GOT3 (cell line): ENCODE results near the gene RTCA.
"Not testable (repeated sequence)": the region's sequence is repeated elsewhere in the genome, so short reads cannot be mapped to it uniquely, and the experiment has no call there.

Experiments
- DNase-seq: peaks from one replicate; lab custom pipeline; 2025; ENCODE audit warnings: mixed read lengths; lab: John Stamatoyannopoulos, UW

RTCA gene

DNA sequence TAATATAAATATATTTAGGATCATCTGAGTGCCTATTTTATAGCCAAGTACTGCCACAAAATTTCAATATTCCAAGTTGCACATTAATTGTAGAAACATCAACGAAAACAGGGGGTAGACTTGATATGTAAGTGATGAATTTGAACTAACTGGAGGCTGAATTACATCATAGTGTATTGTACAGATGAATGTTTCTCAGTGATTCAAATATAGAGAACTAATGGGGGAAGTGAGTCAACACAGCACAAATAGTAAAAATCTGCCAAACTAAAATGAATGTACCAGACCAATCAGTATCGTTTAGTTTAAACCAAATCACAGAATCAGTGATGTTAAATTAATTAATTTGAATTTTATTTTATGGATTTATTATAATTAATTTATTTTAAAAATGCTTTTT is 42.8 kb downstream of the RTCA start:
- DNase-seq = no peak

DNA sequence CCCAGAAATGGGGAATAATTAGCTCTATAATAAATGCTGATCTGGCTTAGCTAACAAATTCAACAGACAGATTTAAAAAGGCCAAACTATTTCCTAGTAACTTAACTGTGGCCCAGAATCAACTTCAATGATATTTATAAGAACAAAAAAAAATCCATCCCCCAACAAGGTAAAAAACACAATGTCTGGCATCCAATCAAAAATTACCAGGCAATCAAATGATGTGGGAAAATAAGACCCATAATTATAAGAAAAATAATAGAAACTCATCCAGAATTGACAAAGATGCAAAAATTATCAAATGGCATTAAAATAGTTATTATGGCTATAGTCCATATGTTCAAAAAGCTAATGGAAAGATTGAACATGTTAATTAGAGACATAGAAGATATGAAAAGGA is 43.8 kb downstream of the RTCA start:
- no peak for DNase-seq

- DNase-seq = no peak
Measured at GRCh38 chr1:100313382-100313781, 47.4 kb downstream of the RTCA start.

DNA sequence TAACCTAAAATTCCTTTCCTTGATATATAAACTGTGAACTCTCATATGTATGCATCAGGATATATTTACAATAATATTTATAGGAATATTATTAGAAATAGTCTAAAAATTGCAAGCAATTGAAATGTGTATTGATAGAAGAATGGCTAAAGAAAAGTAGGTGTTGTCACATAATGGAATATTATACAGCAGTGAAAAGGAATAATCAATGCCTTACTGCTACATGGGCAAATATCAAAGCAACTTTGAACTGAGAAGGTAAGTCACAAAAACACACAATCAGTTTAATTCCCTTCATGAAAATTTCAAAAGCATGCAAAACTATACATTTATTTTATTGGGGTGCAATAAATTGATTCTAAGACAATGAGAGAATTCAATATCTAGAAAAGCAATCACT is 50.6 kb downstream of the RTCA start:
- DNase-seq = no peak

DNA sequence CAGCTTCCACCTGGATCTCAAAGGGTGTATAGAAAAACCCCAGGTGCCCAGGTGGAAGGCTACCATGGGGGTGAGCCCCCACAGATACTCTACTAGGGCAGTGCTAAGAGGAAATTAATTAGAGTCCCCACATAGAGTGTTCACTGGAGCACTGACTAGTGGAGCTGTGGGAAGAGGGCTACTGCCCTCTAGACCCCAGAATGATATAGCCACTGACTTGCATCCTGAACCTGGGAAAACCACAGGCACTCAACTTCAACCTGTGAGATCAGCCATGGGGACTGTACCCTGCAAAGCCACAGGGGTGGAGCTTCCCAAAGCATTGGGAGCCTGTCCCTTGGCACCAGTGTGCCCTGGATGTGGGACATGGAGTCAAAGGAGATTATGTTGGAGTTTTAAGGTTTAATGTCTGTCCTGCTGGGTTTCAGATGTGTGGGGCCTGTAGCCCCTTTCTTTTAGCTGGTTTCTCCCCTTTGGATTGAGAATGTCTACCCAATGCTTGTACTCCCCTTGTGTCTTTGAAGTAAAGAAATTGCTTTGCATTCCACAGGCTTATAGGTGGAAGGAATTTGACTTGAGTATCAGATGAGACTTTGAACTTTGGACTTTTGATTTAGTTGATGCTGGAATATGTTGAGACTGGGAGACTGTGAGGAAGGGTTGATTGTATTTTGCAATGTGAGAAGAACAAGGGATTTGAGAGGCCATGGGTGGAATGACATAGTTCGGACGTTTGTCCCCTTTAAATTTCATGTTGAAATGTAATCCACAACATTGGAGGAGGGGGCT is 54.5 kb downstream of the RTCA start:
- no peak for DNase-seq

DNA sequence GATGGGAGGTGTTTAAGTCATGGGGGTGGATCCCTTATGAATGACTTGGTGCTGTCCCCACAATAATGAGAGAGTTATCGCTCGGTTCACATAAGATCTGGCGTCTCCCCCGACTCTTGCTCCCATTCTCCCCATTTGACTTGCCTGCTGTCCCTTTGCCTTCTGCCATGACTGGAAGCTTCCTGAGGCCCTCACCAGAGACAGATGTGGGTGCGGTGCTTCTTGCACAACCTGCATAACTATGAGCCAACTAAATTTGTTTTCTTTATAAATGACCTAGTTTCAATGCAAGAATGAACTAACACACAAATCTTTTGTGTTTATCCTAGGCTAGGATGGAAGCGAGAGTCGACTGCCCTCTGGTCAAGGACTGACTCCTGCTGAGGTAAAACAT is 55.1 kb downstream of the RTCA start:
- DNase-seq = no peak

DNA sequence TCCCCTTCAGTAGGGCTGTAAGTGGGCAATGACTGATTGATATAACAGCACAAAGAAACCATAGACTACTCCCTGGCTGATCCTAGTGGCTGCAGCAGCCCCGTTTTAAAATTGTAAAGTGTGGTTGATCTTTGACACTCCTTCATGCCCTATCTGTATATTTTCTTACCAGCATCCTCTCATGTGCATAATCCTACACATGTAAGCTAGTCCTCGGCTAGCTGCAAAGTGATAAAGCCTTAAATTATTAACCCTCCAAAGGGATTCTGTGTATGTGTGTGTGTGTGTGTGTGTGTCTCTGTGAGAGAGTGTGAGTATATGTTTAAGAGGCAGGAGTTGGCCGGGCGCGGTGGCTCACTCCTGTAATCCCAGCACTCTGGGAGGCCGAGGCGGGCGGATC is 55.5 kb downstream of the RTCA start:
- no peak for DNase-seq

GRCh38 chr1:100322436-100323211 is 56.6 kb downstream of the RTCA start:
- no peak for DNase-seq

DNA sequence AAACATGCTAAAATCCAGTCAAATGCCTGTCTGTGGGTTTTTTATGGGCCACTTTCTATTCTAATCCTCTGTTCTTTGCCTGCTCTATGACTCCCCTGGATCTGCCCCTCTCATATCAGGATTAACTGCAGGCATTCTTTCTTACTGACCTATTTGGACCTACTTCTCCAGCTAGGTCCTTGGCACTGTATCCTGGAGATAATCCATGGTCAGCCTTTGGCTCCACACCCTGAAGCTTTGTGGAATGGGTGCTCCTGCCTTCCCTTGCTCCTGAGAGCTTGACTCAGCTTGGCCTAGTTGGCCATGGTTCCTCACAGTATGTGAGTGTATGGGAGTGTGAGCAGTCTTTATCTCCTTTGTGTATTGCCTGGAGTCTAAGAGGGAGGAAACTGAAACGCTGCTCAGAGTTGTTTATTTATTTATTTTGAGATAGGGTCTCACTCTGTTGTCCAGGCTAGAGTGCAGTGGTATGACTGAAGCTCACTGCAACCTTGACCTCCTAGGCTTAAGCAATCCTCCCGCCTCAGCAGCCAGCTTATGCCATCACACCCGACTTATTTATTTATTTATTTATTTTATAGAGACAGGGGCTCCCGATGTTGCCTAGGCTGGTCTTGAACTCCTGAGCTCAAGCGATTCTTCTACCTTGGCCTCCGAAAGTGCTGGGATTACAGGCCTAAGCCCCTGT is 57.5 kb downstream of the RTCA start:
- no peak for DNase-seq

DNA sequence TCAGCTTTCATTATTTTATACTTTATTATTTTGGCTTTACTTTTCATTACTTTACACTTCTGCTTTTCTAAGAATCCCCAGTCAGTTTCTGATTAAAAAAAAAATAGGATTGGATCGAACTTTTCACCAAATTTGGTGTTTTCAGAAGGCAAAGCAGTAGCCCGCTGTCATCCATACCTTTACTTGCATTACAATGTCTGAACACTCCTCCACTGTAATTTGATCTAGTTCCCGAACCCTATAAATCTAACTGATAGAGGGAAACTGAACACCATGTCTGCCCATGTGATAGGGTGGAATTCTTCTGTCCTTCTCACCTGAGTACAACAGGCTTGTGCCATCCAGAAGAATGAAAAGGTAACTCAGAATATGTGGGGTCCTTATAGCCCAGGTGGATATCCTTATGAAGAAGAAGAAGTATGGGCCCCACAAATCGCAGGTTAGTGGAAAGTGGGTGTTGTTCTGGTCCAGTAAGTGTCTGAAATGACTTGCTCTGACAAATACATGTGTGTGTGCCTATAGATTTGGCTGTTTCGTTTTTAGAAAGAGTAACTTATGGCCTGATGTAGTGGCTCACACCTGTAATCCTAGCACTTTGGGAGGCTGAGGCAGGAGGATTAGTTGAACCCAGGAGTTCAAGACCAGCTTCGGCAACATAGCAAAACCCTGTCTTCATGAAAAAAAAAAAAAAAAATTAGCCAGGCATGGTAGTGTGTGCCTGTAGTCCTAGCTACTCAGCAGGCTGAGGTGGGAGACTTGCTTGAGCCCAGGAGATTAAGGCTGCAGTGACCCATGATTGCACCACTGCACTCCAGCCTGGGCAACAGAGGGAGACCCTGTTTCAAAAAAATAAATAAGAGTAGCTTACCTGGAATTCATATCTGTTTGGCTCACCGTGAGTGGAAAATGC is 59.7 kb downstream of the RTCA start:
- no peak for DNase-seq

- DNase-seq = not testable (repeated sequence)
Measured at GRCh38 chr1:100326325-100326670, 60.3 kb downstream of the RTCA start.

- DNase-seq = no peak
Measured at GRCh38 chr1:100328133-100328532, 62.1 kb downstream of the RTCA start.

DNA sequence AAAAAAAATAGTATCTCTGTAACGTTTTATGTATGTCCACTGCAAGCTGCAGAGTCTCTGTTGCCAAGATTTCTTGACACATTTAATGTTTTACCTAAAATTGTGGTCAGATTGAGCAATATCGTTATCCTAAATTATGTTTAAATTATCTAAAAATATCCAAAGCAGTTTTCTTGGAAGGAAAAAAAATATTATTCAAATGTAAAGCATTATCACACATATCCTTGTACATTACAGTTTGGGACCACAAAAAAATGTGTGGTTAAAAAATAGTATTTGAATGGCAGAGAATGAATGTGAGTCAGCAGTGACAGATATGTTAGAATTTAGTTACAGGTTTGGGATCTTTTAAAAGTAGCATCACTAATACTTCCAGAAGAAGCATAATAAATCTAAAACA is 65.1 kb downstream of the RTCA start:
- not testable (repeated sequence) for DNase-seq

DNA sequence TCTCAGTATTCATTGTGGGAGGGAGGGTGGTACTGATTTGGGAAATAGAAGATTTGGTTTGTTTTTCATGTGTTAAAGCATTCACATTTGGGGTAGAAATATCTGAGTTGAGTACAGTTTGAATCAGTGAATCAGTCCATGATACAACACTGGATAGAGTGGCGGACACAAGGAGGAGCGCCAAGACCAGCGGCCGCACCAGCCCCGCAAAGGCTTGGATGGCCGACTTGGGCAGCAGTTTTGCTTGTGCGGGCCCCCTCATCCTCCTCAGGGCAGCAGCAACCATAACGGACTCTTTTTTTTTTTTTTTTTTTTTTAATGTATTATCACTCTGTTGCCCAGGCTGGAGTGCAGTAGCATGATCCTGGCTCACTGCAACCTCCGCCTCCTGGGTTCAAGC is 66.3 kb downstream of the RTCA start:
- DNase-seq = no peak

DNA sequence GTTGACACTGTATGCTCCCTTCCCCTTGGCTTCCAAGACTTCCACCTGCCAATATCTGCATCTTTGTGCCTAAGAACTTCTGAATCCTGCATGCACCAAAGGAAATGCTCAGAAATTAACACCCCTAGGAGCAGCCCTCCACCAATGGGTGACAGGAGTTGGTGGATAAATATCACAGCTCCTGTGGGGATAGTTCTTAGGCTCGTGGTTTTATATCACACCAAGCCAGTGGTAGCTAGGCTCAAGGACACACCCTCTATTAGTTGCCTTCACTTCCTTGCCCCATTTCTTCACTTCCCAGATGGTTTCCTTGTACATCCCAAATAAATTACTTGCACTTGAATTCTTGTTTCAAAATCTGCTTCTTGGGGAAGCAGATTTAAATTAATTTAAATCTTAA is 69.4 kb downstream of the RTCA start:
- DNase-seq = no peak

DNA sequence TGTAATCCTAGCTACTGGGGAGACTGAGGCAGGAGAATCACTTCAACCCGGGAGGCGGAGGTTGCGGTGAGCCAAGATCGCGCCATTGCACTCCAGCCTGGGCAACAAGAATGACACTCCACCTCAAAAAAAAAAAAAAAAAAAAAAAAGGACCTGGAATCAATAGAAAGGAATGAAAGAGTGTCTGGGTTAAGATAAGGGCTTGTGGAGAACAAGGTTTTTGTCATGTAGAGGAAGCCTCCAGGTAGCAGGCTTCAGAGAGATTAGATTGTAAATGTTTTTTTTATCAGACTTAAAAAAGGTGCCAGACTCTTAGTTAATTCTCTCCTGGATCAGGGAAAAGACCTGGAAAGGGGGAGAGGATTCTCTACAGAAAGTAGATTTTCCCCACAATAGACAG is 71.9 kb downstream of the RTCA start:
- not testable (repeated sequence) for DNase-seq

- not testable (repeated sequence) for DNase-seq
Measured at GRCh38 chr1:100339735-100340134, 73.7 kb downstream of the RTCA start.

- DNase-seq = no peak
Measured at GRCh38 chr1:100340494-100340893, 74.5 kb downstream of the RTCA start.

- DNase-seq = no peak
Measured at GRCh38 chr1:100342348-100342747, 76.3 kb downstream of the RTCA start.
